ENCODE measurements around the gene NOX3.
"Not testable (repeated sequence)": the region's sequence is repeated elsewhere in the genome, so short reads cannot be mapped to it uniquely, and the experiment has no call there.

The NOX3 gene

DNA sequence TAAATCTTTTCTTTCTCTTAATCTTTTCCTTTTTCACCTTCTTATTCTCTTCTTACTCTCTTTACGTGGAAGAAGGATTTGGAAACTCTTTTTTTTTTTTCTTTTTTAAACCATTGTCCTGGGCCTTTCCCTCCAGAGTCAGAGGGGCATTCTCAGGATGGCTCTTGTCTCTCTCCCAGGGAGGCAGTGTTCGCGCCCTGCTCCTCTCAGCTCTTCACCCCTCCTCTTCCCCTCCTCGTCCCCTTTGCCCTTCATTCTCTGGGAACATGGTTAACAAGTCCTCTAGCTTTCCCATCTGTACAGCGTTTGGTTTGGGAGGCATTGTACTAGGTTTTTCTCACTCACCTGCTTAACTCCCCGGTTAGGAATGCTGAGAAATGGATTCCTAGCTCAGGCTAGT, 89.3 kb downstream of the NOX3 start:
- Mint-ChIP-seq H3K27me3 (ENCODE audit: low read depth) (no peaks in the 10 kb centered on the region), H3K4me3 (no peak overlapping the region), H3K36me3 (ENCODE audit: low read depth) (no peaks in the 10 kb centered on the region), H3K4me1 (ENCODE audit: low read depth) (no peaks in the 10 kb centered on the region), H3K9me3 (no peaks in the 10 kb centered on the region), H3K27ac (no peak overlapping the region)

GRCh38 chr6:155364844-155365437, 90.7 kb downstream of the NOX3 start:
- no peaks in the 10 kb centered on the region for H3K4me1 Mint-ChIP-seq (ENCODE audit: low read depth)
- H3K4me3 Mint-ChIP-seq = no peak overlapping the region
- no peaks in the 10 kb centered on the region for H3K9me3 Mint-ChIP-seq
- no peak overlapping the region for H3K27ac Mint-ChIP-seq
- H3K36me3 Mint-ChIP-seq (ENCODE audit: low read depth) = no peaks in the 10 kb centered on the region
- H3K27me3 Mint-ChIP-seq (ENCODE audit: low read depth) = peaks cover 9% of the 10 kb centered on the region

GRCh38 chr6:155364021-155364420, 91.6 kb downstream of the NOX3 start:
- not testable (repeated sequence) for H3K27ac Mint-ChIP-seq; H3K4me3 Mint-ChIP-seq; H3K4me1 Mint-ChIP-seq (ENCODE audit: low read depth); H3K36me3 Mint-ChIP-seq (ENCODE audit: low read depth); H3K9me3 Mint-ChIP-seq
- peaks cover 17% of the 10 kb centered on the region for H3K27me3 Mint-ChIP-seq (ENCODE audit: low read depth)

GRCh38 chr6:155362968-155363632, 92.5 kb downstream of the NOX3 start:
- not testable (repeated sequence) for H3K36me3 Mint-ChIP-seq (ENCODE audit: low read depth); H3K9me3 Mint-ChIP-seq; H3K27ac Mint-ChIP-seq; H3K4me1 Mint-ChIP-seq (ENCODE audit: low read depth); H3K4me3 Mint-ChIP-seq
- H3K27me3 Mint-ChIP-seq (ENCODE audit: low read depth) = peaks cover 22% of the 10 kb centered on the region

DNA sequence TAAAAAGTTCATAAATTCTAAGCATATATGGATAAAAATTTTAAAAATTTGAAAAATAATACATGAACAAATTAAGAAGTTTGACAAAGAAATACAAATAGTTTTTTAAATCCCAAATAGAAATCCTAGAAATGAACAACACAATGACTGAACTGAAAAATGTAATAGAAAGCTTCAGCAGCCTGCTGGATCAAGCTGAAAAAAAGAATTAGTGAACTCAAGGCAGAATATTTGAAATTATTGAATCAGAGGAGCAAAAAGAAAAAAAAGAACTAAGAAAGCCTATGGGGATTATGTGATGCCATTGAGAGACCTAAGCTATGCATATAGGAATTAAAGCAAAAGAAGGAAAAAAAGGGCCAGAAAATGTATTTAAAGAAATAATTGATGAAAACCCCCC, 101.5 kb downstream of the NOX3 start:
- H3K4me3 Mint-ChIP-seq = no peak overlapping the region
- no peak overlapping the region for H3K27ac Mint-ChIP-seq
- peaks cover 9% of the 10 kb centered on the region for H3K27me3 Mint-ChIP-seq (ENCODE audit: low read depth)
- peaks cover 2% of the 10 kb centered on the region for H3K36me3 Mint-ChIP-seq (ENCODE audit: low read depth)
- peaks cover 34% of the 10 kb centered on the region for H3K9me3 Mint-ChIP-seq
- no peaks in the 10 kb centered on the region for H3K4me1 Mint-ChIP-seq (ENCODE audit: low read depth)

GRCh38 chr6:155352811-155353210, 102.8 kb downstream of the NOX3 start:
- peaks cover 29% of the 10 kb centered on the region for H3K9me3 Mint-ChIP-seq
- H3K27ac Mint-ChIP-seq = no peak overlapping the region
- peaks cover under 1% of the 10 kb centered on the region for H3K27me3 Mint-ChIP-seq (ENCODE audit: low read depth)
- no peak overlapping the region for H3K4me3 Mint-ChIP-seq
- H3K4me1 Mint-ChIP-seq (ENCODE audit: low read depth) = no peaks in the 10 kb centered on the region
- peaks cover 2% of the 10 kb centered on the region for H3K36me3 Mint-ChIP-seq (ENCODE audit: low read depth)

DNA sequence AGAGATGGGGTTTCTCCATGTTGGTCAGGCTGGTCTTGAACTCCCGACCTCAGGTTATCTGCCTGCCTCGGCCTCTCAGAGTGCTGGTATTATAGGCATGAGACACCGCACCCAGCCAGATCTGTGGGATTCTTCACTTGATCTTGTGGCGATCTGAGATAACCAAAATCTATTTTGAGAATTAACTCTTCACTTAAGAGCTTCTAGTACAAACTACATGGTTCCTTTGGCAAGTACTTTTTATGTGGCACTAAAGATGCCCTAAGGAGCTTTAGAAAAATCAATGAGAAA, 103.6 kb downstream of the NOX3 start:
- no peaks in the 10 kb centered on the region for H3K27me3 Mint-ChIP-seq (ENCODE audit: low read depth)
- H3K9me3 Mint-ChIP-seq = peaks cover 37% of the 10 kb centered on the region
- H3K36me3 Mint-ChIP-seq (ENCODE audit: low read depth) = peaks cover 2% of the 10 kb centered on the region
- no peak overlapping the region for H3K4me3 Mint-ChIP-seq
- no peaks in the 10 kb centered on the region for H3K4me1 Mint-ChIP-seq (ENCODE audit: low read depth)
- H3K27ac Mint-ChIP-seq = no peak overlapping the region

DNA sequence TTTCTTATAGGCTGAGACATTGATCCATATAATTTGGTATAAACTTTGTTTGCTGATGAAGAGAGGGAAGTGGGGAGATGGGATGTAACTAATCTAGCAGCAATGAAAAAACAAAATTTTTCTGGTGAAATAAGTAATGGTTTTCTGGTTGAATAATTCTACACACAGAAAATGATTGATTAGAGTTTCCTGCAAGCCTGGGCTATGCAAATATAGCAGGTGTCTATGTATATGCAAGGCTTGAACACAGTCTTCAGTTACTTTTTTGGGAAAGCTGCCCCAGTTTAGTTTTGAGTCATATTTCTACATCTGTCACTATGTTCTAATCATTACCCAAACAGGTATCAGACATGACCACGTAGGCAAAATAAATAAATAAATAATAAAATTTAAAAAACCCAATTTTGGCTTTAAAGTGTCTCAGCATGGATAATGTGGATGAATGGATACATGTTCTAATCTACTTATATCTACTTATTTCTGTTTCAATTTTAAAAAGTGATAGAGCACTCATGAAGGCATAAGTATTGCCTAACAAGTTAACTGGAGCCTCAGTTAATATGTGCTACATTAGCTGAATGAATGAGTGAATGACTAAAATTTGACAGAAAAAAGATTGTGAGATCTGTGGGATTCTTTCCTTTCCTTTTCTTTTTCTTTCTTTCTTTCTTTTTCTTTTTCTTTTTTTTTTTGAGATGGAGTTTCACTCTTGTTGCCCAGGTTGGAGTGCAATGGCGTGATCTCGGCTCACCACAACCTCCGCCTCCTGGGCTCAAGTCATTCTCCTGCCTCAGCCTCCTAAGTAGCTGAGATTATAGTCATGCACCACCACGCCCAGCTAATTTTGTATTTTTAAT, 104.1 kb downstream of the NOX3 start:
- peaks cover 42% of the 10 kb centered on the region for H3K9me3 Mint-ChIP-seq
- peaks cover 2% of the 10 kb centered on the region for H3K36me3 Mint-ChIP-seq (ENCODE audit: low read depth)
- no peak overlapping the region for H3K4me3 Mint-ChIP-seq
- H3K4me1 Mint-ChIP-seq (ENCODE audit: low read depth) = no peaks in the 10 kb centered on the region
- H3K27ac Mint-ChIP-seq = no peak overlapping the region
- no peaks in the 10 kb centered on the region for H3K27me3 Mint-ChIP-seq (ENCODE audit: low read depth)

DNA sequence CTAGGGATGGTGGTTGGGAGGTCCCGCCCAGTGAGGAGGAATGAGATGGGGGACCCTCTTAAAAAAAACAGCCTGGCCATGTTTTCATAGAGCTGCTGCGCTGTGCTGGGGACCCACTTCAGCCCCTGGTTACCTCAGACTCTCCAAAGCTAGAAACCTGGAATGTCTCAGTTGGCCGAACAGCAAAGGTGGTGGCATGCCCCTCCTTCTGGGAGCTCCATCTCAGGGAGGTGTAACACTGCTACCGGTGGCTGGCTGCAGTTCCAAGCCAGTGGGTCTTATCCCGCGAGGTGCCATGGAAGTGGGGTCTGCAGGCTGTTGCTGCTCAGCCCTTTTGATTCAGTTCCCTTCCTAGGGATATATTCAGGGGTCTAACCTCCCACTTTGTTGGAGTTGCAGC, 105.7 kb downstream of the NOX3 start:
- H3K4me1 Mint-ChIP-seq (ENCODE audit: low read depth) = no peaks in the 10 kb centered on the region

GRCh38 chr6:155349129-155349528, 106.5 kb downstream of the NOX3 start:
- Mint-ChIP-seq H3K4me1 (ENCODE audit: low read depth) (no peaks in the 10 kb centered on the region), H3K4me3 (no peak overlapping the region), H3K36me3 (ENCODE audit: low read depth) (peaks cover under 1% of the 10 kb centered on the region), H3K9me3 (peaks cover 34% of the 10 kb centered on the region), H3K27me3 (ENCODE audit: low read depth) (no peaks in the 10 kb centered on the region), H3K27ac (no peak overlapping the region)

More for the DNA sequence above, 105.7 kb downstream of the NOX3 start:
- no peaks in the 10 kb centered on the region for H3K27me3 Mint-ChIP-seq (ENCODE audit: low read depth)
- H3K4me3 Mint-ChIP-seq = no peak overlapping the region
- H3K36me3 Mint-ChIP-seq (ENCODE audit: low read depth) = peaks cover 2% of the 10 kb centered on the region
- peaks cover 42% of the 10 kb centered on the region for H3K9me3 Mint-ChIP-seq
- H3K27ac Mint-ChIP-seq = no peak overlapping the region

- H3K4me3 Mint-ChIP-seq = no peak overlapping the region
Measured at GRCh38 chr6:155347800-155348199, 107.8 kb downstream of the NOX3 start.

DNA sequence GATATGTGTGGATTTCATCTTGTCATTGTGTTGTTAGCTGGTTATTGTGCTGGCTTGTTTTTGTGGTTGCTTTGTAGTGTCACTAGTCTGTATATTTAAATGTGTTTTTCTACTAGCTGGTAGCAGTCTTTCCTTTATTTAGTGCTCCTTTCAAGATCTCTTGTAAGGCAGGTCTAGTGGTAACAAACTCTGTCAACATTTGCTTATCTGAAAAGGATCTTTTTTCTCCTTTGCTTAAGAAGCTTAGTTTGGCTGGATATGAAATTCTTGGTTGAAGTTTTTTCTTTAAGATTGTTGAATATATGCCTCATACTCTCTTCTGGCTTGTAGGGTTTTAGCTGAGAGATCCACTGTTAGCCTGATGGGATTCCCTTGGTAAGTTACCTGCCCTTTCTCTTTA, 108.7 kb downstream of the NOX3 start:
- H3K9me3 Mint-ChIP-seq = peaks cover 24% of the 10 kb centered on the region
- no peaks in the 10 kb centered on the region for H3K4me1 Mint-ChIP-seq (ENCODE audit: low read depth)
- no peak overlapping the region for H3K27ac Mint-ChIP-seq
- no peak overlapping the region for H3K4me3 Mint-ChIP-seq
- H3K36me3 Mint-ChIP-seq (ENCODE audit: low read depth) = no peaks in the 10 kb centered on the region
- no peaks in the 10 kb centered on the region for H3K27me3 Mint-ChIP-seq (ENCODE audit: low read depth)

More at GRCh38 chr6:155347800-155348199, 107.8 kb downstream of the NOX3 start:
- no peaks in the 10 kb centered on the region for H3K4me1 Mint-ChIP-seq (ENCODE audit: low read depth)
- no peaks in the 10 kb centered on the region for H3K36me3 Mint-ChIP-seq (ENCODE audit: low read depth)
- H3K27me3 Mint-ChIP-seq (ENCODE audit: low read depth) = no peaks in the 10 kb centered on the region
- no peak overlapping the region for H3K27ac Mint-ChIP-seq
- peaks cover 24% of the 10 kb centered on the region for H3K9me3 Mint-ChIP-seq

Measured in T-helper 1 cell treated with Interleukin-12 subunit alpha and Interleukin-12 subunit beta and Interleukin-4 antibody, amounts not matched to agents 30 μg/mL and 1 μg/mL, for 36 hours (primary cell).